HS-5 (cell line): ENCODE results near the gene BAIAP3.
"Not testable (repeated sequence)": the region's sequence is repeated elsewhere in the genome, so short reads cannot be mapped to it uniquely, and the experiment has no call there.

Source experiments
- DNase-seq: peaks from one replicate; pipeline ENCODE4 v3.0.0-alpha.2; 2012; ENCODE audit warnings: low read depth

The BAIAP3 gene

DNA sequence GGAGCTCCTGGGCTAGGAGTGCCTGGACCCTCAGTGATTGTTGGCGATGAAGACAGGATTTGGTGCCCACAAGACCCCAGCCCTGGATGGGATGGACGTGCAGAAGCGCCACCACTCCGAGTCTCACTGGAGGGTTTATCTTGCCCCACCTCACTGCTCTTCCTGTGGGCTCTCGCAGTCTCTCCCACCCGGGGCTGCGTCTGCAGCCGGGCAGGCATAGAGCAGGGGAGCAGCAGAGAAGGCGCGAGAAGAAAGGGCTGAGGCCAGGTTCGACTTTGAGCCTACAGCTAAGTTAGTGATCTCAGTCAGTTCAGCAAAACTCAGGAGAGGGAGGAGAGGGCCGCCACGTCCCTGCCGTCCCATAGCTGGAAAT lies 17.4 kb upstream of the BAIAP3 start:
- DNase-seq = no peak

DNA sequence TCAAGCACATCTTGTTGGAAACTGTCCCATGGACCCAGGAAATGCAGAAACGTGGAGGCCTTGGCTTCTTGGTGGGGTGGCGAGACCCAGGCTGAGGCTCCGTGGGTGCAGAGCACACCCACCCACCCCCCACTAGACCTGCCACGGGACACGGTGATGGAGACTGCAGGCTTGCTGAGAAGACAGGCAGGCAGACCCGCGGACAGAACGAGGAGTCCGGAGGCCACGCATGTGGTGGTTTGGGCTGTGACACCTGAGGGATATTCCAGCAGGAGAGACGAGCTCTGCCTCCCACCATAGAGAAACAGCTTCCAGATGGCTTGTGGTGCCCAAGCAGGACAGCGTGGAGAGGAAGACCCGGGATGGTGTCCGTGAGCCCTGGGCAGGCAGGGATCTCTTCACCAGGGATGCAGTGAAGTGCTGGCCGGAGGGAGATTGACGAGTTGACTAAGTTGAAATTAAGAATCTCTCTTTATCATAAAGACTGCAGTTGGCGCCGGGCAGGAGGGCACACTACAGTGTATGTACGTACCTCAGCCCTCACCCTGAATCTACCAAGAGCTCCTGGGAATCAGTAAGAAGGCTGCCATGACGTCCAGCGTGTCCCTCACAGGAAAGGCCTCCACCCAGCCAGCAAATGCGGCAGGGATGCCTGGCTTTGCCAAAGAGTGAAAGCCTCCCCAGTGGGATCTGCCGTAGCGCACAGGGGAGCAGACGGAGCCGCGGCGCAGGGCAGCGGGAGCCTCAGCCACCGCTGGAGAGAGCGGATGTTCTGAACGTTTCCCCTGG lies 15.8 kb upstream of the BAIAP3 start:
- no peak for DNase-seq

DNA sequence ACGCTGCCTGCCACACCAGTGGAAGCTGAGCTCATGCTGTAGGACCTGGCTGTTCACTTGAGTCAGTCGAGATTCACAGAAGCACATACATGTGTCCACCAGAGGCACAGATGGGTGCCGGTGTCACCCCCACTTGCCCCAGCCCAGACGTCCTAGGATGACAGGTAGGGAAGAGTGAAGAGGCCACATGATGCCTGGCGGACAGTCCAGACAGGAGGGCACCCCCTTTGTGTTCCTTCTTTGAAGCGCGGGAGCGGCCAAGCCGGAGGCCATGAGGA lies 15.2 kb upstream of the BAIAP3 start:
- no peak for DNase-seq

DNA sequence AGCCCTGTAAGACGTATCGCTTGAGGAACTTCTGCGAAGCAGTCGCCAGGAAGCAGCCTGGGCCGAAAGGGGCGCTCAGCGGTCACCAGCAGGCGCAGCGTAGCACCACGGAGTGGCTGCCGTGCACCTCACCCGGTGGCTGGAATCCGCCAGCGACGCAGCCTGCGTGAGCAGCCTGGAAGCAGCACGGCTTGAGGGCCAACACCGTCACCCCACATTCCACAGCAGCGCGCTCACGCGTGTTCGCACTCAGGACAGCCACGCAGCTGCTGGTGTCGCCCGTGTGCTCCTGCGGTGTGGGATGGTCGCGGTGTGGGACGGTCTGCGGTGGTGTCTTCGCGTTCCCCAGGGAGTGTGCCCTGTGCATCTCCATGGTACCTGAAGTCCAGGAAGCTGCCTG lies 14.4 kb upstream of the BAIAP3 start:
- no peak for DNase-seq

DNA sequence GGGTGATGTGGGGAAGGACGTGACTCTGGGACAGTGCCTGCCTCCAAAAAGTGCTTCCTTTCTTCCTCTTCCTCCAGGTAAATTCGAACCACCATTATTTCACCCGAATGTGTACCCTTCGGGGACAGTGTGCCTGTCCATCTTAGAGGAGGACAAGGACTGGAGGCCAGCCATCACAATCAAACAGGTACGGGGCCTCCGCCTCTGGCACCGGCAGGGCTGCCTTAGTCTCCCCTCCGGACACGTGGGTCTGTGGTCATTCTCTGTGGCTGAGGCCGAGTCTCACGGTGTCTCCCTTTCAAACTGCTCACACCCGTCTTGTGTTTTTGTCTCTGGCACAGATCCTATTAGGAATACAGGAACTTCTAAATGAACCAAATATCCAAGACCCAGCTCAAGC lies 13.3 kb upstream of the BAIAP3 start:
- DNase-seq = no peak

DNA sequence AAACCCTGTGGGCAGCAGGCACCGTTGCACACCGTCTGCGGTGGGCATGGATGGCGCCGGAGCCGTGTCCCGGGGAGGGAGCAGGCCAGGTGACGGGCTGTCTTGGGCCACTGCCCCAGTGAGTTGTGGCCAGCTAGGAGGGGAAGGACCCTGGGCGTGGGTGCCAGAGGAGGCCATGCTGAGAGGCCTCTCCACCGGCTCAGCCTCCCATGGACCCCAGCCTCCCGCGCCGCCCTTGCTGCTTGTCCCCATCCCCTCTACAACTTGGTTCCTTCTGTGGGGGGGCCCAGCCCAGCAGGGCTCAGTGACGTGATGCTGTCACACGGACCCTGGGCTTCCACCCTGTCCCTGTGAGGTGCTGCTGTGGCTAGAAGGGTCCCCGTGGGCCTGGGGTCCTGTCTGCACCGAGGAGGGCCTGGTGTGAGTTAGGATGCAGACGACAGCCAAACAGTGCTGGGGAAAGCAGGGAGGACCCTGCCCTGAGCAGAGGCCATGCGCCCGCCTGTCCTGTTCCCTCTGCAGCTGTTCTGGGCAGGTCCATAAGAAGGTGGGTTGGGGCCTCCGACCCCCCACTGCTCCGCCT lies 12.7 kb upstream of the BAIAP3 start:
- DNase-seq = no peak

DNA sequence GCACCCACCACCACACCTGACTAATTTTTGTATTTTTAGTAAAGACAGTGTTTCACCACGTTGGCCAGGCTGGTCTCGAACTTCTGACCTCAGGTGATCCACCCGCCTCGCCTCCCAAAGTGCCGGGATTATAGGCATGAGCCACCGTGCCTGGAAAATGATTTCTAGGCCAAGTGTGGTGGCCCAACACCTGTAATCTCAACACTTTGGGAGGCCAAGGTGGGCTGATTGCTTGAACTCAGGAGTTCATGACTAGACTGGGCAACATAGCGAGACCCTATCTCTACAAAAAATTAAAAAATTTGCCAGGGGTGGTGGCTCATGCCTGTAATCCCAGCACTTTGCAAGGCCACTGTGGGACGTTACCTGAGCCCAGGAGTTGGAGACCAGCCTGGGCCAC lies 11.0 kb upstream of the BAIAP3 start:
- DNase-seq = no peak

DNA sequence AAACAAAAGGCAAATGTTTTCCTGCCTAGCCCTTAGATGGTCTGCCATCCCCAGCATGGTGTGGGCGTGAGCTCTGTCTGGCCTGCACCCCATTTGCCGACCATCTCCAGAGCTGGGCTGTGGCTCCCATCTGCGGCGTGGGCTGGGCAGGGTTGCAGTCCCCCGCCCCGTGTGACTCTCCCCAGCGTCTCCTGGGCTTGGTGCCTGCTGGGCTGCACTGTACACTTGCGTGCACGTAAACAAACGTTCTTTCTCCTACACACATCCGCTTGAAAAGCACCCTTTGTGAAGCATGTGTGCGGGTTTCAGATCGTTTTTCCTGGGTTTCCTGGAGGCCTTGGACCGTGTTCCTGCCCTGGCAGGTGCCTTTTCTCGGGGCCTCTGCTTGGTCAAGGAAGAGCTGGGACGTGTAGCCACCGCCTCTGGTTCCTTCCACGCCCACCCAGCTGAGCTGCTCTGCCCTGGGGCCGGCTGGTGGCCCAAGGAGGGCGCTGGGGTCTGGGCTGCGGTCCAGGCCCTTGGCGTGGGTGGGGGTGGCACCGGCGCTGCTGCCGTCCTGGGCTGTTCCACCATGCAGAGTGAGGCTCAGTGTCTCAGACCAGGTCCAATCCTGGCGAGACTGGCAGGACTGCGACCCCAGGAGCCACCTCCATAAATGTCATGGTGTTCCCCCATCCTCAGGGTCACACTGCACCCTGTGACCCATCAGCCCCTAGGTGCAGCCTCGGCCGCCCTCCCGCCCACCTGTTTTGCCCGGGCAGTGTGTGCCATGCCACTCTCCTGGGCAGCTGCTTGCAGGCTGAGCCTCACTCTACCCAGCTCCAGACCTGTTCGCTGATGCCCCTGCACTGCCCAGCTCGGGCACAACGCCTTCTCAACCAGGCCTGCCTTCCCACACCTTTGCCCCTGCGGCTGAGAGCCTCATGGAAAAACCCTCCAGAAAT lies 9.9 kb upstream of the BAIAP3 start:
- DNase-seq = no peak

DNA sequence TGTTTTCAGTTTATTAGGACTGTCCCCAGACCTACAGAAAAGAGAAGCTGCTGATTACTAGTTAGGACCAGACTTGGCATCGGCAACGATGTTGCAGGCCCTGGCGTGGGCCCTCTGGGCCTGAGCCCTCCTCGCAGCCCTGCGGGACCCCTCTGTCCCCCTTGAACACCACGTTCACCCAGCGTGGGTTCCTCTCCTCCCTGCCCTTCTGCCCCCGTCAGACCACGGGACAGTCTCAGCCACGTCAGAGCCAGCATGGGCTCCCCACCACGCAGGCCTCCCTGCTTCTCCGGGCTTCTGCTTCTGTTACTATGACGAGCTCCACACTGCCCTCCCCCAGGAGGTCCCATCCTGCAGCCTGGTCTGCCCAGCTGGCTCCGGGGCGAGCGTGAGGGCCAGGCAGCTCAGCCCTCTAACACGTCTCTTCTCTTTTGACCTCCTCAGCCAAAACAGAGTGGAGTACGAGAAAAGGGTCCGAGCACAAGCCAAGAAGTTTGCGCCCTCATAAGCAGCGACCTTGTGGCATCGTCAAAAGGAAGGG lies 9.1 kb upstream of the BAIAP3 start:
- DNase-seq = no peak

DNA sequence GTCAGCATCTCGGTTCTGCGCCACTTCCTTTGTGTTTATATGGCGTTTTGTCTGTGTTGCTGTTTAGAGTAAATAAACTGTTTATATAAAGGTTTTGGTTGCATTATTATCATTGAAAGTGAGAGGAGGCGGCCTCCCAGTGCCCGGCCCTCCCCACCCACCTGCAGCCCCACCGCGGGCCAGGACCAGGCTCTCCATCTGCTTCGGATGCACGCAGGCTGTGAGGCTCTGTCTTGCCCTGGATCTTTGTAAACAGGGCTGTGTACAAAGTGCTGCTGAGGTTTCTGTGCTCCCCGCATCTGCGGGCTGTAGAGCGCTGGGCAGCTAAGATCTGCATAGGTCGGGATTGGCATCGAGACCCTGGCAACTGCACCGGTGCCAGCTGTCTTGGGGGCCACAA lies 8.2 kb upstream of the BAIAP3 start:
- DNase-seq = no peak

DNA sequence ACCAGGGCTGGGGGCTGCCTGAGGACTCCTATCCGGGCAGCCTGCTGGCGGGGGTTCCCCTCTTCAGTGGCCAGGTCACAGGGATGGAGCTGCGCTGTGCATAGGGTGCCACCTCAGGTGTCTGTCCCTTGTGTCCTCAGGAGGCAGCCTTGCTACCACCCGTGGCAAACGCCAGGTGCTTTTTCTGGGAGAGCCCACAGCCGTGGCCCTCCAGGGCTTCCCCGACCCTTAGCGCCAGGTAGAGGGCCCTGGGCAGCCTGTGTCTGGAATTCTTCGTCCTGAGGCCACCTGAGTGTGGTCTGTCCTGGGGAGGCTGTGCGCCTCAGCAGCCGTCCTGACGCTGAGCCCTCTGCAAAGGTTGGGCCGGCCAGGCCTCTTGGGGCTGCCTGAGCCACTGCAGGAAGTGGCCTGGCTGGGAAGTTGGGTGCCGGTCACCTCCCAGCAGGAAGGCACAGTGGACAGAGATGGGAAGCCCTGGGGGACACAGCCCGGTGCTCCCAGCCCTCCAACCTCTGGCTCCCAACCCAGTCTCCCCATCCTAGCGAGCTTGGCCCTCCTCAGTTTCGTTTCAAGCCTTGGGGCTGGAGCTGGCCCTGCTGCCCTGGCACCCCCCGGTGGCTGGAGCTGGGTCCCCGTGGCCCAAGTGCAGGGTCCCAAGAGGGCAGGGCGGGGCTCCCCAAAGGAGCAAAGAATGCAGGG lies 7.6 kb upstream of the BAIAP3 start:
- DNase-seq = no peak

DNA sequence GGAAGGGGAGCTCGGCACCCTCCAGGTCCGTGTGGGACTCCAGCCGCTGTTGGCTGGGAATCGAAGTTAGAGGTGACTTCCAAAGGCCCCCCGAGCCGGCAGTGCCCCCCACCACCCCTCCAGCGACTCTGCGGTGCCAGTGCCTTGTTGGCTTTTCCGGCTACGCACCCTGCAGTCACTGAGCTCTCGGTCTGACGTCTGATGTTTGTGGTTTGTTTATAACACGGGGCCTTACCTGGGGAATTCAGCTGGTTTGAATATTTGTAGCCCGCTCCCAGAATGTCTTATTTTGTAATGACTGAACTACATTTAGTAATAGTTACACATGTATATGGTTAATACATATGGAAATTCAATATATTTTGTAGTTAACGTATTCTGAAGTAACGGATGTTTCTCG lies 7.1 kb upstream of the BAIAP3 start:
- DNase-seq = no peak

DNA sequence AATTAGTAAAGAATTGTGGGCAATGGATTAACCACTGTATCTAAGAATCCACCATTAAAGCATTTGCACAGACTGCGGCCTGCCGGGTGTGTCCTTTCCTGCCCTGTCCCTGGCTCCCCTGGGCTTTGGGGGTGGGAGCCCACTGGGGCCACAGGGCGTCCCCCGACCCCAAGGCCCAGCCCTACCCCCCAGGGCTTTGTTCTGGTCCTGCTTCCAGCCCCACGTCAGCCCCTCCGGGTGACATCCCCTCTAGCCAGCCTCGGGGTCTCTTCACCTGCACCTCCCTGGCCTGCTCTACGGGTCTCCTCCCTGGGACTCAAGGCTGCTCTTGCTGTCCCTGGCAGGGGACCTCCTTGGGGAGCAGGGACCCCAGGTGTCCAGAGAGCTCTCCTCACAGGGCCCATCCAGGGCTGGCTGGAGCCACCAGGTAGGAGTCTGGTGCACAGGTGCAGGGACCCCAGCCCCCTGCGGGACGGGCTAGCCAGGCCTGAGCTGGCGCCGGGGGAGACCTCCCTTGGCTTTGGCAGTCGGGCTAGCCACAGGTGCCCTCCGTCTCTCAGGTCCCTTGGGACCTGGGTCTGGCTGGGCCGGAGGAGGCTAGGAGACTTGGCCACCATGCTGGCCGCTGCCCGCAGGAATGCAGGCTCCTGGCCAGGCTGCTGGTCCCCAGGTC lies 6.4 kb upstream of the BAIAP3 start:
- no peak for DNase-seq

DNA sequence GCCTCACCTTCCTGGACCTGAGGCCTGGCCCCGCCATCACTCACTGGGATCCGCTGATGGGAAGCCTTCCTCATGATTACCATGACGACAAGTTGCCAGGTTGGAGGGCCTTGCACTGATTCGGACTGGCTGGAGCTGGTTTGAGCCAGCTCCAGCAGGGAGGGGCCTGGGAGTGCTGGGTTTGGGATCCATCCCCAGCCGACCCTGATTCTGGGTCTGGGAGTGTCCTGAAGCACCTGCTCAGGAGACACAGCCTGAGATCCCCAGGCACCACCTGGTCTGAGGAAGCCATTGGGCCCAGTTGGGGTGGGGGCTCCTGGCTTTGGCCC lies 5.9 kb upstream of the BAIAP3 start:
- DNase-seq = no peak

DNA sequence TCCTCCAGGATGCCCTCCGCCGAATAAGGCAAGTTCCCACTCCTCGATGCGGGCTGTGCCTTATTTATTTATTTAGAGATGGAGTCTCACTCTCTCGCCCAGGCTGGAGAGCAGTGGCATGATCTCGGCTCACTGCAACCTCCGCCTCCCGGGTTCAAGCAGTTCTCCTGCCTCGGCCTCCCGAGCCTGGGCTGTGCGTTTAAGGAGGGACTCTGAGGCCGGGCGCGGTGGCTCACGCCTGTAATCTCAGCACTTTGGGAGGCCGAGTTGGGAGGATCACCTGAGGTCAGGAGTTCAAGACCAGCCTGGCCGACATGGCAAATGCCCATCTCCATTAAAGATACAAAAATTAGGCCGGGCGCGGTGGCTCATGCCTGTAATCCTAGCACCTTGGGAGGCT lies 5.3 kb upstream of the BAIAP3 start:
- DNase-seq = not testable (repeated sequence)

DNA sequence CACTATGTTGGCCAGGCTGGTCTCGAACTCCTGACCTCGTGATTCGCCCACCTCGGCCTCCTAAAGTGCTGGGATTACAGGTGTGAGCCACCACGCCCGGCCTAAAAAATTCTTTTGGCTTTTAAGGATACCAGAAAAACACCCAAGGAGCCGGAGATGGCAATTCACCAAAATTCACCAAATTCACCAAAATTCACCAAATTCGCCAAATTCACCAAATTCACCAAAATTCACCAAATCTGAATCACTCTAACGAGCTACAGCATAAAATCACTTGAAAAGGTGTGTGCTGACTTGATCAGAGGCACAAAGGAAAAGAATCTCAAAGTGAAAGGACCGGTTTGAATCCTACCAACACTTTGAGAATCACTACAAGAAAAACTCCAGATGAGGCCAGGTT lies 4.5 kb upstream of the BAIAP3 start:
- not testable (repeated sequence) for DNase-seq

DNA sequence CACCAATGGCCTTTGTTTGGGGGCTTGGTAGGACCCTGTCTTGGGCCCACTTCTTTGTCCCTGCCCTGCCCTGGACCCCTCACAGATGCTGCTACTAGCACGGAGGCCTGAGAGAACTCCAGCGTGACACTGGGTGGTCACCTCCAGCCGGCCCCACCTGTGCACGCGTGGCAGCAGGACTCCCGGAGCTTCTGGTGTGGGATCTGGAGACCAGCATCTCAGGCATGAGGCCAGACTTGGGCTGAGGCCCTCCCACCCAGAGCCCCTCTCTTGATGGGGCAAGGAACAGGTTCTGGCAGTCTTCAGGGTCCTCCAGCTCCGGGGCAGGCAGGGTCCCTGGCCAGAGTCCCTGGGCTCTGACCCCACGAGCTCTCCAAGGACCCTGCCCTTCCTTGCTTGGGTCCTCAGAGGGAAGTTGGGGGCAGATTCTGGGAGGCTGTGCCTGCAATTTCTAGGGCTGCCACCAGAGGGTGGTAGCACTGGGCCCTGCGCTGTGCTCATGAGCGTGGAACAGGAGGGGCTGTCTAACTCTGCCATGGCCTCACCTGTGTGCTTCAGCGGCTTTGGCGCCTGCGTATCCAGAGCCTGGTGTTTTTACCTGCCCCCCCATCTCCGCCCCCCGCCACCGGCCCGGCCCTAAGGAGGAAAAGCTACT lies 3.1 kb upstream of the BAIAP3 start:
- no peak for DNase-seq

DNA sequence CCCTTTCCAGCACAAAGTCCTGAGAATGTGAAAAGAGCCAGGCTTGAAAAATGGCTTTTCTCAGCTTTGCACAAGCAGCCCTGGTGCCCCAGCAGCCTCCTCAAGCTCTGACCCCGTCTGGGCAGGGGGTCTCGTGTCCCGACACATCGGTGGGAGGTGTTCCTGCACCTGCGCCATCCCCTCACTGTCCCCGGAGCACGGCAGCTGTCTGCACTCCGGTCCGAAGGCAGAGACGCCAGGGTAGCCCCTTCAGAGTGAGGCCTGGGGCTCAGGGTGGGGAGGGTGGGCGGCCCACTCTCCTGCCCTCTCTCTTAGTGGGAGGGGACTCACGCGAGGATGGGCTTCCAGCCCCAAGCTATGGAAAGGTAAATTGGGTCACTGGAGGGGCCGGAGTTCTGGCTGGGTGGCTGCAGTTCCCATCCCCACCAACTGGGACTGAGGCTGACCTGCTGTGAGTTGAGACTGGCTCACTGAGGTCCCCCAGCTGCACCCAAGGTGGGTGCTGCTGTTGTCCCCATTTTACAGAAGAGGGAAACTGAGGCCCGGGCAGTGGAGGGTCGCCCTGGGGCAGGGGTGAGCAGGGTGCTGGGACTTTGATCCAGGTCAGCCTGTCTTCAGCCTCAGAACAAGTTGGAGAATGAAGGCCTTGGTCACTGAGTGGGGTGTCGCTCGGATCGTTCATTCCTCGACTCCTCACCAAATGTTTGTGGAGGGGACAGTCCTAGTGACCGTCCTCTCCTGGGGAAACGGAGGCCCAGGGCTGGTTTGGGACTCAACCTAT lies 2.3 kb upstream of the BAIAP3 start:
- no peak for DNase-seq

DNA sequence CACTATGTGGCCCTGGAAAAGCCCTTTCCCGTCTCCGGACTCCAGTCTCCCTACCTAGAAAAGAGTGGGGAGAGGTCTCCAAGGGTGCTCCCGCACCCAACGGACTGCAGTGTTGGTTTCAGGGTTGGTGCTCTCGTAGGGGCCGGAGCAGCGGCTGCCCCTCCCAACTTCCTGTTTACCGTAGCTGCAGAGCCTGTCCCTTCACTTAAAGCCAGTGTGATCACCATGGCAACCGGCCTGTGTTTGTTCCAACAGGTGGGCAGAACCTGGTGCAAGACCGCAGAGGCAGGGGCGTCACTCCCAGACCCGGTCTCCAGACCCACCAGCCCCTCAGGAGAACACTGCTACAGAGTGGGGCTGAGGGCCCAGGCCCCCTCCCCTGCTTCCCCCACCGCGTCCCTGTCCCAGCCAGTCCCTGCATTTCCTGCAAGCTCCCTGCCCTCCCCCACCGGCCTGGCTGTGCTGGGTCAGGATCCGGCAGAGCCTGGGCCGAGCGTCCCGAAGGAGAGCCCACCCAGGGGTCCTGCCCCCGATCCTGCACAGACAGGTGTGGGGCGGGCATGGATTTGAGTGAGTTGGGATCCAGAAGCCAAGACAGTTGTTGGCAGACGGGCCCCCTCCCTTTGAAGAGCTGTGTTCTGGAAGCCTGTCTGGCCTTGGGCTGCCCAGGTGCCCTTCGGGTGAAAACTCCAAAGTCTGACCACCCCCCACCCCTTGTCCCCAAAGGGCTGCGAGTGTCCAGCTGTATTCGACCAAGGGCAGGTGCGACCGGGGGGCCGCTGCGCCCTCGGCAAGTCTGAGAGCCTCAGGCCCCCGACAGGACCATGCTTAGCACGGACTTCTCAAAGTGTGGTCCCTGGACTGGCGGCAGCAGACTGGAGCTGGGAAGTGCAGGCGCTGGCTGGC lies 1.5 kb upstream of the BAIAP3 start:
- no peak for DNase-seq
